HG03196 (cell line): ENCODE results near the gene RUNX2.

Experiments
- ATAC-seq: cut with Tn5 transposase; IDR thresholded peaks from one replicate; pipeline ENCODE4 v1.9.1; 2021; ENCODE audit not compliant: unreplicated experiment

Gene RUNX2

GRCh38 chr6:45576648-45577624 lies 248.8 kb downstream of the RUNX2 start:
- ATAC-seq = no peak

- ATAC-seq = no peak
These were observed 249.8 kb downstream of the RUNX2 start for GRCh38 chr6:45577836-45578504.

DNA sequence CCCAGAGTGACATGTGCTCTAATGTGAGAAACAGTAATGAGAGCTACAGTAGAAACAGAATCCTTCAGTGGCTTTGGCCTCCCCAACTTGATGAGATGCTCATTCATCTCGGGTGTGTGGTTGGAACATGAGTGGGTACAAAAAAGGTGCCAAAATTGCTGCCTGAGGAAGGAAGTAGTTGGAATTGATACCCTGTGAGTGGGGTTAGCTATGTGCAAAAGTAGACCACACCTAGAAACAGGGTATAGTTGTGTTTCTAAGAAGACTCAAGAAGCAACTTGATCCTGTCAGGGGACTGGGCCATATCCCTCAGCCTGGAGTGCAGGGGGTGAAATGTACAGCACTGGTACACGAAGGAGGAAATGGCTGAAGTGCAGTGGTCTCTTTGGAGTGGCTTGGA lies 256.0 kb downstream of the RUNX2 start:
- ATAC-seq = no peak

DNA sequence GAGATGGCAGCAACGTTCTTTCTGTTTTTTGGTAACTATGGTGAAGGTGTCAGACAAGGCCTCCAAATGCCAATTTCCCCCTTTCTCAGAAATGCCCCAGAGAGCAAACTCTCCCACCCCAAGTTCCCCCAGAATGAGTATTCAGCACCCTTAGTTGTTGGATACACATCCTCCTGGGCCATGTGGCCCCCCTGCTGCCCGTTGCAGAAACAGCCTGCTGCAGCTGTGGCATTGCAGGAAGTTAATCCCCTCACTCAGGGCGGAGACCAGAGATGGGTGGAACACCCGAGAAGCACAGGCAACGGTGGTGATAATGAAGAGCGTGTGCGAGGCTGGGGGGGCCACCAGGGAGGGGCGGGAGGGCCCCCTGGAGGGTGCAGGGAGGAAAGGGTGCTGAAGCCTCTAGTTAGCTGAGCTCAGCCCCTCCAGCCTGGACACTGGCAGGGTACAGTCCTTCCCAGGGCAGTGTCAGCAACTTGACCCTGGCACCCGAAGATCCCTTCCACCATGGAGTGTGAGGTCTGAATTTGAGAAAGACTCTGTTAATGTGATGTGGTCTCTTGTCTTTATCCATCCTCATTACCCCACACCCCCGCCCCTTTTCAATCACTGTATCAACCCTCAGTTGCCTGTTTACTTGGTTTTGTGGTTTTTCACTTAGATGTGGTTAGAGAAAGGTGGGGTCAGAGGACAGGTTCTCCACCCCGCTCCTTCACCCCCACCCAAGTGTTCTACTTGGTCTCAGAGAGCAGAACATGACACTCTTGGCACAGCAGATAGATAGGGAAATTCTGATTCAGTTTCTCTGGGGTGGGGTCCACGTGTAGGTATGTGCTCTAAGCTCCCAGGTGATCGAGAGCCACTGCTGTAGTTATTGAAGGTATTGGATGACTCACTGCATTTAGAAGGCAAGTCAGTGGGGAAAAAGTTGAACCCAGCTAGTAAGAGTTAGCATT lies 258.4 kb downstream of the RUNX2 start:
- no peak for ATAC-seq

GRCh38 chr6:45587229-45588060 lies 259.3 kb downstream of the RUNX2 start:
- no peak for ATAC-seq

GRCh38 chr6:45589367-45589766 lies 261.2 kb downstream of the RUNX2 start:
- ATAC-seq = no peak

DNA sequence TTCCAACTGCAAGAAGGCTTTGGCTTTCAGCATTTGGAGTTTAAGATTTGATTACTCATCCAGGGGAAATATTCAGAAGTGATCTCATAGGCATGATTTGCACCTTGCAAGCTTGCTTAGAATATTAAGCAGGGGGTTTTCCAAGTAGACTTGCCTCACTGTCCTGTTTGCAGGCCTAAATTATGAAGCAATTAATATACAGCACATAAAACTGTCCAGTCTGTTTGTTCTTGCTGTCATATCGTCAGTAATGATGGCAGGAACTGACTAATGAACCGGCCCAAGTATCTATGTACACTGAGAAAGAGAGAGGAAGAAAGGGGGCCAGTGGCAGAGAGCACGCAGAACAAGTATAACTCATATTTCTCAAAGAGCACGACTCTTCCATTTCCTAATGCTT lies 262.1 kb downstream of the RUNX2 start:
- no peak for ATAC-seq

DNA sequence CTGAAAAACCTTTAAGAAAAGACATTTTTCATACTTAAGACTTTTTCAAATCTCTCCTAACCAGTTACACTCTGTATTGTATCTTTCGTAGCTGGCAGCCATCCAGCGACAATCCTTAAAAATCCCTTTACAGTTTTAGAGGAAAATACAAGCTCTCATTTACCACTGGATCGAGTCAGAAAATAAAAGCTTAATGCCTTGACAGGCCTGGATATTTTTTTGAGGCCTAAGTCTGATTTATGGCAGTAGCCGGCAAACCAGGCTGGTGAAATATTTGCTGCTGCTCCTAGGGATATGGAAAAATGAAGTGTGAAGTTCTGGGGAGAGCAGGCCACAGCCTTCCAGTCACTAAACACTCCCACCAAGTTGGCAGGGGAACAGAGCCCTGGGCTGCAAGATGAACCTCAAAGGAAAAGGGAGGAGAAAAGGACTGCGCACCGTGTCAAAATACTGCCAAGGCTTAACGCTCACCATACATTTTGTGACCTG lies 262.6 kb downstream of the RUNX2 start:
- no peak for ATAC-seq

GRCh38 chr6:45591306-45591705 lies 263.2 kb downstream of the RUNX2 start:
- ATAC-seq = no peak

DNA sequence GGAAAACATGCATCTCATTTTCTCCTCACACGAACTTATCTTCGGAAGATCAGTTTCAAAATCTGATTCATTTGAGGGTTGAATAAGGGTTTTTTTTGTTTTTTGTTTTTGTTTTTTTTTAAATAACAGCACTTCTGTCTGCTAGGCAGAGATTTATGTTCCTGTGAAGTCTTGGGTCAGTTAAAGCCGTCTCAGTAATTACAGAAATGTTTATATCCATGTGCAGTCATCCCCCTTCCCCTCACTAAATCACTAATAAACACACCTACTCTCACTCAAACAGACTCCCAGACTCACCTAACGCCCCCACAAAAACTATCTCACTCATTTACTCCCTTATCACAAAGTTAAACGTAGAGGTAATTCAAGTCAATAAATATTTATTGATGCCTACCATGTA lies 263.8 kb downstream of the RUNX2 start:
- ATAC-seq = no peak

GRCh38 chr6:45592991-45593390 lies 264.9 kb downstream of the RUNX2 start:
- ATAC-seq = no peak

- ATAC-seq = no peak
These were observed 267.1 kb downstream of the RUNX2 start for GRCh38 chr6:45595010-45595851.

- no peak for ATAC-seq
These were observed 269.3 kb downstream of the RUNX2 start for GRCh38 chr6:45597424-45597823.

DNA sequence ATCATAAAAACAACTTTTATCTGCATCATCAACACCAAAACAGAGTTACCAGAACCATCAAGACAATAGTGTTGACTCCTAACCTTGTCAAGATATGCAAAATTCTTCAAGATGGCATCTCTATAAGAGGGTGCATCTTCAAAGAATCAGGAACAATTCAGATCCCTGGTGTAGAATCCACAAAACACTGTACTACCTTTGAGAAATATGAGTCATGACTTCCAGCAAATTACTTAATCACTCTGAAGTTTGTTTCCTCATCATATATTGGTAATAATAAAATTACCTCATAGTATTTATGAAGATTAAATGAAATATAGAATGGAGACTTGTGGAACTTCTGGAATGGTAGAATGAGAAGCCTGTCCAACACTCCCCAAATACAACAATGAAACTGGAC lies 270.9 kb downstream of the RUNX2 start:
- ATAC-seq = no peak

DNA sequence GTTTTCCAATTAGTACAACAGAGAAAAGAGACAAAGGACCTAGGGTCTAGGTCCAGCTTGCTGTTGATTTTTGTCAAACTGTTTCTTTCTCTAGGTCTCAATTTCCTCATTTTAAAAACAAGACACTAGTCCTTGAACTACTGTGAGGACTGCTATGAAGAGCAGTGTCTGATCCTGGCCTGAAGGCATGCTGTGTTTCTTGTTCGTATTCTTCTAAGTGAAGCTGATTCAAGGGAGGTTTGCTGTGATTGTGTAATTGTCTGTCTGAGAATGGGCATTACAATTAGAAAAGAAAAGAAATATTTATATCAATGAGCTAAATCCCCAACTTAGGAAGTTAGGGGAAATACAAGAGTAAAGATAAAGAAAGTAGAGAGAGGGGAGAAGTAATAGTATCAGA lies 277.8 kb downstream of the RUNX2 start:
- ATAC-seq = no peak

GRCh38 chr6:45606831-45607400 lies 278.8 kb downstream of the RUNX2 start:
- ATAC-seq = no peak

GRCh38 chr6:45607798-45608197 lies 279.7 kb downstream of the RUNX2 start:
- ATAC-seq = no peak

DNA sequence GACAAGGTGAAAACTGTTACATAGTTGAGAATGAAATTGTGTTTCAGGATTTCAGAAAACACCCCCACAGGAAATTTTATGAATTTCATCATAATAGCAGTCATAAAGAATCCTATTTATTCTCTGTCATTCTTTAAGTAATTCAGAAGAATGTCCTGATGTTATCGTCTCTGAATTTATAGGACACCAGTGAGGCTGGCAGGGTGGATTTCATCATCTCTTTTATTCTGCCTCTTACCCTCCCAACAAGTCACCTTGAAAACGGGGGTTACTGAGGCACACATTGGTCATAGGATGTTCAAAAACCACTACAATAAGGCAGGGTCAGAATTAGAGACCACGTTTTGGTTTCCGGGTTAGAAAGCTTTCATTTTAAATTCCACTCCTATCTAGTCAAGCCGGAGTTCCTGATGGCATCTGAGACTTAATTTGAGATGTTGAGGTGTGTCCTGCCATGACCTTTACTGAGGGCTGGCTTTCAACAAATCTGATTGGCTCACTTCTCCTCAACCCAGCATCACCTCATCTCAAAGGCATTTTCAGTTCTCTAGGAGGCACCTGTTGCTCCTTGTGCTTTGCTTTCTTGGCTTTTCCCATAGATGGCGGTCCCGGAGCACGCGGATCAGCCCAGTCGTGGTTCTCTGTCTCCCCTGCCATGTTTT lies 280.3 kb downstream of the RUNX2 start:
- no peak for ATAC-seq
